ENCODE measurements around the gene RSPH1.

The RSPH1 gene

DNA sequence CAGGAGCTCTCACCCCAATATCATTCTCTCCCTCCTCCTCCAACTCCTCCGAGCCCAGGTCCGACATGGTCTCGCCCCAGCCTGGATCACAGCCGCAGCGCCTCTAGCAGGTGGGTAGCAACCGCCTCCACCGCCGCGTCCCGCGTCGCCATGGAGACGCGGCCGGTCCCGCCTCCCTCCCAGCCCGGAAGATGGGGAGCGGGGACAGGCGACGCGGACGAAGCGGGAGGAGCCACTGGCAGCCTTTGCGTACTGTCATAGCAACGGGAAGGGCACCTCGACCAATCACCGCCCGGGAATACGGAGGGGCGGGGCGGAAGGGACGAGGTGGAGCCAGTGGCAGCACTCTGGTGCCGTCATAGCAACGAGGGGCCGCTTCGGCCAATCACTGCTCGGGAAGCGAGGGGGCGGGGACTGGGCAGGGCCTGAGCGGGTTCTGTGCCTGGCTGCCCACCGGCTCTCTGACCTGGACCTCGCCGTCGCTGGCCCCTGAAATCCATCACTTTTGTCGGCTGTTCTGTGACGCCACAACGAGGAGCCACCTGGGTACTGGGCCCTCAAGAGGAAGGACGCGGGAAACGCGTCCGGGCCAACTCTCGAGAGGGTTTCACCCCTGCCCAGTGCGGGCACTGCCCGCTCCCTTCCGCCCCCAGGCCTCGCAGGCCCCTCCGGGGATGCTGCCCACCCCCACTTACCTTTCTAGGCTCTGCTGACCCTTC, at the start of gene RSPH1:
TSS of gene RSPH1 (minus strand) at position 105 of the 719 bp plus-strand sequence. CDS start at position 67, 38 bp downstream.
- peak; percentile 87 for DNase-seq (ENCODE audit: low read depth)

- DNase-seq (ENCODE audit: low read depth) = no peak
Measured at GRCh38 chr21:42545745-42546144, 49.7 kb upstream of the RSPH1 start.

- no peak for DNase-seq (ENCODE audit: low read depth)
Measured at GRCh38 chr21:42545317-42545716, 49.3 kb upstream of the RSPH1 start.

- no peak for DNase-seq (ENCODE audit: low read depth)
Measured at GRCh38 chr21:42544544-42544943, 48.5 kb upstream of the RSPH1 start.

DNA sequence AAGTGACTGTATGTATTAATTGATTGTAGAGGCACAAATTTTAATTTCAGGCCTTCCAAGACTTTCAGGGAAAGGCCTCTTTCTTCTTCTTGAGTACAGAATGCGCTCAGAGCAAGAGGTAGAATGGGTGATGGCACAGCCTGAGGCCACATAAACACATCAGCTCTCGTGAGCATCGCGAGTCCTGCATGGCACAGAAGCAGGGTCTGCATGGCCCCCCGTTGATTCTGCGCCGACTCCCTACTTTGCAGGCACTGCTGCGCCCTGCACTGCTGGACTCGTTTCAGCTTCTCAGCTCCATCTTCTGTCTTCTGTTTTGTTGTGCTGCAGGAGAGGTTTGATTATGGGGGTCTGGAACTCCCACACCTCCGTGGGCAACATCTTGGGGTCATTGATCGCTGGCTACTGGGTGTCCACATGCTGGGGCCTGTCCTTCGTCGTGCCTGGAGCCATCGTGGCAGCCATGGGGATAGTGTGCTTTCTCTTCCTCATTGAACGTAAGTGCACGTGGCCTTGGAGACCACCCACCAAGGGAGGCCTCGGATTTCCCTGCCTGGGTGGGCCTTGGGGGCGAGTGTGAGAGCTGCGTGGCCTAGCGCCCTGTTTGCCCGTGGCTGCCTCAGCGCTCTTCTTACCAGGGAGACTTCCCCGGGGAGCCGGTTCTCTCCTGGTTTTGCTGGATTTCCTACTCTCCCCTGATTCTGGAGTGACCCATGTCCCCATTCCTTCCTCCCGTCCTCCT, 47.3 kb upstream of the RSPH1 start:
- no peak for DNase-seq (ENCODE audit: low read depth)

DNA sequence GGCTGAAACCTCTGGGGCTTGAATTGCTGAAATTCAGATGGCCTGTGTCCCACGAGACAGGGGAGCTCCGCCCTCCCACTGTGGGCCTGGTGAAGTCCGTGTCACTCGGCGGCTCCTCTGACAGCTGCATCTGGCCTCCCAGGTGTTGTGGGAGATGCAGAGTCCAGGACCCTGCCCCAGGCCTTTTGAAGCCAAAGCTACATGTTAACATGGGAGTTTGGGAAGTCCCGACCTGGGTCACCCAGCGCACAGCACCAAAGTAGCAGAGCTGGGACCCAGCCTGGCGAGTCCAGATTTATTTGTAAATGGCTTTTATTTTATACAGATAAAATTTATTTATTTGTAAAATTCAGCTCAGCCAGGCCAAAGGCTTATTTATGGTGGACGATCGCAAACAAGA, 46.6 kb upstream of the RSPH1 start:
- DNase-seq (ENCODE audit: low read depth) = no peak

- DNase-seq (ENCODE audit: low read depth) = no peak
Measured at GRCh38 chr21:42542196-42542595, 46.2 kb upstream of the RSPH1 start.

DNA sequence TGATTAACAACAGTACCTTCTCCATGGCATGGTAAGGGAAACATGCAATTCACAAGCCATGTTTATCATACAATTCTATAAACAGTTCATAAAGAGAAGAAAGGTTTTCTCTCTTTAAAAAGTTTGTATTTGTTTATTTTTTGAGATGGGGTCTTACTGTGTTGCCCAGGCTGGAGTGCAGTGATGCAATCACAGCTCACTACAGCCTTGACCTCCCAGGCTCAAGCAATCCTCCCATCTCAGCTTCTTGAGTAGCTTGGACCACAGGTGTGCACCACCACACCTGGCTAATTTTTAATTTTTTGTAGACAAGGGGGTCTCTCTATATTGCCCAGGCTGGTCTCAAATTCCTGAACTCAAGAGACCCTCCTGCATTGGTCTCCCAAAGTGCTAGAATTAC, 45.6 kb upstream of the RSPH1 start:
- DNase-seq (ENCODE audit: low read depth) = no peak

DNA sequence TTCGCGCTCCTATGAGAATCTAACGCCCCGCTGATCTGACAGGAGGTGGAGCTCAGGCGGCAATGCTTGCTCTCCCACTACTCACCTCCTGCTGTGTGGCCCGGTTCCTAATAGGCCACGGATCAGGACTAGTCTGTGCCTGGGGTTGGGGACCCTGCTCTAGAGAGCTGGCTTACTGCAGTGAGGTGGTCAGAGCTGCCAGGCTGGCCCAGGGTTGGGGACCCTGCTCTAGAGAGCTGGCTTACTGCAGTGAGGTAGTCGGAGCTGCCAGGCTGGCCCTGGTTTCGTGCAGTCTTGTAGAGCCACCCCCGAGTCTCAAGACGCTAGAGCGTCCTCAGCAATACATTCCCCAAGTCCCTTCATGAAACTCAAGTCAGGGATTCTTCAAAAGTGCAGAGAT, 45.1 kb upstream of the RSPH1 start:
- DNase-seq (ENCODE audit: low read depth) = no peak

GRCh38 chr21:42540396-42540795, 44.4 kb upstream of the RSPH1 start:
- no peak for DNase-seq (ENCODE audit: low read depth)

GRCh38 chr21:42539931-42540343, 43.9 kb upstream of the RSPH1 start:
- DNase-seq (ENCODE audit: low read depth) = no peak

DNA sequence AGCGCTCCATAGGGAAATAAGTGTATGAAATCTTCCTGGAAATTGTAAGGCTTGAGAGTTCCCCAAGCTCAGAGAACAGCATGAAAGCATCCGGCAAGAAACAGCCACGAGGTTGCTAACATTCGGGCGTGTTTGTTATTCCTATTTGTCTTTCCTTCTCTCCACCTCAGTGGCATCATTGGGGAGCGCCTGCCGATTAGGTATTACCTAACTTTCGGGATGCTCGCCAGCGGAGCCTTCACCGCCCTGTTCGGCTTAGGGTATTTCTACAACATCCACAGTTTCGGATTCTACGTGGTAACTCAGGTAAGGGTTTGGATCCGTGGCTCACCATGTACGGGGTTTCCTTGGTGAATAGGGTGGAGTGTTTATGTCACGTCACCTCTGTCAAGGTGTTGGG, 43.3 kb upstream of the RSPH1 start:
- DNase-seq (ENCODE audit: low read depth) = no peak

DNA sequence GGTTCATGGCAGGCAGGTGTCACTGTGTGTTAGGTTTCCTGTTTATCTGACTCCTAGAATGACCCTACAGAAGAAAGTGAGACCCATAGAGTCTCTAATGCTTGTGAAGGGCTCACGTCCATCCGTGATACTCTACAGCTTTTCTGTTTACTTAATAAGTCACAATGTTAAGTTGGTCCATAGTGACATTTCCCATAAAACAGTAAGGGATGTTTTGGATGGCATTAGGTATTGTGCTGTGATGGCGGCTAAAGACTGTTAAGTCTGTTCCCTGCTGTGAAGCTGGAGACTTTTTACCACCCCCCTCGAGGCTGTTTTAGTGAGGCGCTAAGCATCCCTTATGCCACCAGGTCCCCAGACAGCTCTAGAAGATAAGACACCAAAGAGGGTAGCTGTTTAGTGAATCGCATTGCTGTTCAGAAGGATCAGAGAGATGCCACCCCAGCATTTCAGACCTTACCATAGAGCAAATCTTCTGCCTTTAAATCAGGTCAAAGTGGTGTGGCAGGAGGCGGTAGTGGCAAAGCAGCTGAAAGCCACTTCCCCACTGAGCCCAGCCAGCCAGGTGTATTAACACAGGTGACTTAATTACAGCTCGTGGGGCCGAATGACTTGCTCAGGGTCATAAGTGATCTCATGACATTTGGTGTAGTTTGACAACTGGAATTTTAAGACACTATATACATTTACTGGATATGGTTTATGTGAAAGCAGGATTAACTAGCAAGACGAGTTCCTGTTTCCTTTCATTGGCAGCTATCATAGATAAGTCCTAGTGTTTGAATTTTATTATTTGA, 42.7 kb upstream of the RSPH1 start:
- DNase-seq (ENCODE audit: low read depth) = no peak

- no peak for DNase-seq (ENCODE audit: low read depth)
Measured at GRCh38 chr21:42537106-42537742, 41.2 kb upstream of the RSPH1 start.

DNA sequence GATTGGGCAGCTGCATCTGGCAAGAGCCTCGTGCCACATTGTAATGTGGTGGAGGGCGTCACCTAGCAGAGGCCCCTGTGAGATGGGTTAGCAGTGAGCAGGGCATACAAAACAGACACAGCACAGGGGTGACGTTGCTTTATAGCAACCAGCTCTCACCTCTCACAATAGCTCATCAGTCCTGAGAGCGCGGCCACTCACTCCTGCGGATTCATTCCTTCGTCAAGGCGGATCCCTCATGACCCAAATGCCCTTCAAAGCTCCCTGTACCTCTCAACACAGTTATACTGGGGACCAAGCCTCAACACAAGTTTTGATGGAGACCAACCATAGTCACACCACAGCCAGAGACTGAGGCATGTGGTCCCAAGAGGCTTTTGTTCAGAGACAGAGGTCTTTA, 40.6 kb upstream of the RSPH1 start:
- no peak for DNase-seq (ENCODE audit: low read depth)

DNA sequence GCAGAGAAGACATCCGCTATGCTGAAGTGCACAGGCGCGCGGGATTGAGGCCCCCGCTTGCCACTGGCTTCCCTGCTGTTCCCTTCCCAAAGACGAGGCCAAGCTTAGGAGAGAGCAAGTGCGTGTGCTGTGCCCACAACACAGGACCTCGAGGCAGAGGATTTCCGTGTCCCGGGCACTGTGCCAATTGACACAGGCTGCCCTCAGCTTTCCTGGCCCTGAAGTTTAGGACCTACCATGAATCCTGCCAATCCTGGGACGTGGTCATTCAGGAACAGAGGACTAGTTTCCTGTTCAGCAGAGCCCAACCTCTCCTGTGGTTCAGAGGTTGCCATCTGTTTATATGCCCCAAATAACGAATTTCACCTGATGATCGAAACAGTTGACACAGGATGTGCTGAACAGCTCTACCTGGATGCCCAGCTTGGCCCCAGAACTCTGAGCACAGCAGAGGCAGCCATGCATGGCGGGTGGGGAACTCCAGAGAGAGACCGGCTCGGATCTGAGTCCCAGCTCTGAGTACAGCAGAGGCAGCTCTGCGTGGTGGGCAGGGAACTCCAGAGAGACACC, 39.7 kb upstream of the RSPH1 start:
- no peak for DNase-seq (ENCODE audit: low read depth)

DNA sequence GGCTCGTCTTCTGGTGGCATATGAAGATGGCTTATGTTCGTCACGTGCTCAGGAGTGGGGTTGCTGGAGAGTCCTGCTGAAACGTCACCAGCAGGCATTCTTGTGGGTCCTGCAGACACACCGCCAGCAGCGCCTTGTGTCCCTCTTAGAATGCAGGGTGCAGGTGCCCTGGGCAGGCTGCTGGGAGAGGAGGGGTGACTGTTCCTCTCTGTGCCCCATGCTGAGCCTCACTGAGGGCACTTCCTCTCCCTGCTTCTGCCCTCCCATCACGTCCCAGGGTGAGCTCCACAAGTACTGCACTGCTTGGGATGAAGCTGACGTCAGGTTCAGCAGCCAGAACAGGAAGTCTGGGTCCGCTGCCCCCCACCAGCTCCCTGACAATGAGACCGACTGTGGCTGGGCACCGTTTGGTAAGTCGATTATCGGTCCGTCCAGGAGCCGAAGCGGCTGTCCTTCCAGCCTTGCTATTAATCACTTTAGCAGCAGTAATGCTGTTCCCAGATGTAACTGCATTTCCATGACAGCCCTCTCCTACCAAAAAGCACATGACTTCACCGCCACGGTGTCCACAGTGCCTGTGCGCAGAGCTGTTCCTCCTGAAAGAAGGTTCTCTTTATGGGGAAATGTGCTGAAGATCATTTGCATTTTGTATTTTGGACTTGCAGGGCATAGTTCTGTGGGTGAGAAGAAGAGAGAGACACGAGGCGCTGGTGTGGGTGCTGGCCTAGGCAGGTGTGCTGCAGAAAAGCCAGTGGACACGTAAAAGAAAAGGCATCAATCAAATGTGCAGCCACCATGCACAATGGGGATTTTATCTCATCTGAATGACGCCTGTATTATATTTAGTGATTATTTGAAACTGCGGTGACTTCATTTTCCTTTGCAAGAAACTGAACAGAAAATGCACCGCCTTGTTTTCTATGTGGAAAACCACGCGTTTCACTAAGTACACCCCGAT, 38.7 kb upstream of the RSPH1 start:
- no peak for DNase-seq (ENCODE audit: low read depth)

DNA sequence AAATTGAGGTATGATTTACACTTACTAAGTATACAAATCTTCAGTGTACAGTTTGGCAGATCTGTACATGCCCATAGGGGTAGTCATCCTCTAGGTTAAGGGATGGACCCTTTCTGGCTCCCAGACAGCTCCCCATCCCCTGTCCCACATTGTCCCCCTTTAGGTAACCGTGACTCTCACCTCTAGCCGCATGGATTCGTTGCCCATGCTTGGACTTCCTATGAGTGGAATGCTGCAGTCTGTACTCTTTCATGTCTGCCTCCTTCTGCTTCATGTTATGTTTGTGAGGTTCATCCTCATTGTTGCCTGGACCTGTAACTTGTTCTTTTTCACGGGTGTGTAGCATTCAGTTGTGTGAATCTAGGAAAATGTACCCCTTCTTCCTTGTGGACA, 37.9 kb upstream of the RSPH1 start:
- DNase-seq (ENCODE audit: low read depth) = no peak

- no peak for DNase-seq (ENCODE audit: low read depth)
Measured at GRCh38 chr21:42533306-42533962, 37.4 kb upstream of the RSPH1 start.

DNA sequence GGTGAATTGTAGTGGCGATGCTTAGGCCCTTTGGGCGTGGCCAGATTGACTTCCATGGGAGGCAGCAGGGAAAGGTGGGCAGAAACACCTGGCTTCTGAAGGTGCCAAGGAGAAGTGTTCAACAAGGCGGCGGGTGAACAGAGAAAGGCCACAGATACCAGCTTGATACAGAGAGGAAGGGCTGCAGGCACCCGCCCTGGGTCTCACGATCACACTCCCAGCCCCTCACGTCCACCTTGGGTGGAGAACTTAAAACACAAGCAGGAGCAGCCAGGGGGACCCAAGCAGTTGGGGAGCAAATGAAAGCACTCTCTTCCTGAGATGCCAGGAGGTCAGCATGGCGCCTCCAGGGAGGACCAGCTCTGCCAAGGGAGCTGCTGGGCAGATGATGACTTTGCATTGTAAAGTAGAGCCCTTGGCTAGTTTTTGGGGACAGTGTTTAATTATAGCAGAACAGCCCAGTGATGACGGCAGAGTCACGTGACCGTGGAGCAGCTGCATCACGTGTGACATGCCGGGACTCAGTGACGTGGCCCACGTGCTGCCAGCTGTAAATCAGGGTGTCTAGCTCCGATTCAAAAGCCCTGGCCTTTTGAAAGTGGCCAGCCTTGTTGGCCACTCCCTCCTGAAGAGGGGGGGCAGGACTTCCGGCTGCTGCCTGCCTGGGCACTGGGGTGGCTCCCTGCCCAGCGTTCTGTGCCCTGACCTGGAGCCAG, 36.6 kb upstream of the RSPH1 start:
- DNase-seq (ENCODE audit: low read depth) = no peak

Measured in HS-5 (cell line).